Stomach (tissue), 9 donors: ENCODE results near the gene WDR37. TPM values are rescaled to one million over a fixed set of nuclear protein-coding genes. Genes with fewer than 3 reads are reported as not detected.

ENCODE experiments used
- DNase-seq, 2 donors: peaks; one replicate each; pipeline versions ENCODE4 v3.0.0 to v3.0.0-alpha.2; 2013 to 2019
- H3K27ac ChIP-seq, 5 donors: fragments of 200-600 bp in 4 of 5; sonication (generic) in 4 of 5; one replicate each; pipeline ENCODE4 v1.5.1; 2013 to 2019; ENCODE audit warnings: mild to moderate bottlenecking in 1 of 5, moderate library complexity in 1 of 5
- H3K27me3 ChIP-seq, 3 donors: fragments of 200-600 bp; sonication (generic); one replicate each; pipeline ENCODE4 v1.5.1; 2017 to 2019; ENCODE audit warnings: mixed run types in 1 of 3
- H3K36me3 ChIP-seq, 4 donors: fragments of 200-600 bp; sonication (generic); 1 replicate in 3 of 4; 2 replicates in 1 of 4; pipeline ENCODE4 v1.5.1; 2016 to 2019
- H3K4me1 ChIP-seq, 4 donors: fragments of 200-600 bp; sonication (generic); one replicate each; pipeline ENCODE4 v1.5.1; 2016 to 2019
- H3K4me3 ChIP-seq, 4 donors: fragments of 200-600 bp; sonication (generic) in 3 of 4; one replicate each; pipeline ENCODE4 v1.5.1; 2016 to 2019; ENCODE audit warnings: mild to moderate bottlenecking in 1 of 4
- H3K9me3 ChIP-seq, 4 donors: fragments of 200-600 bp; sonication (generic); one replicate each; pipeline ENCODE4 v1.5.1; 2016 to 2019
- EP300 ChIP-seq: sonication (generic); formaldehyde crosslinking; IDR thresholded peaks from one replicate; pipeline ENCODE4 v1.6.1; 2017; ENCODE audit warnings: antibody characterized with exemption
- POLR2A ChIP-seq, 4 donors: fragments of 450-650 bp; IDR thresholded peaks; one replicate each; pipeline ENCODE4 v1.6.1; 2016; ENCODE audit warnings: antibody characterized with exemption in 4 of 4, control low read depth in 2 of 4, mild to moderate bottlenecking in 1 of 4, moderate library complexity in 1 of 4
- POLR2AphosphoS5 ChIP-seq, 3 donors: sonication (generic); formaldehyde crosslinking; IDR thresholded peaks; one replicate each; pipeline ENCODE4 v1.6.1; 2016; ENCODE audit warnings: antibody characterized with exemption in 3 of 3
- WGBS, 5 donors: extraction: QIAGEN DNeasy Blood & Tissue Kit in 3 of 5; methylation state at CpG; one replicate each; pipeline versions ENCODE4 v1.1.5 to v1.1.7; 2013 to 2018; 5-methylcytosine and 5-hydroxymethylcytosine counted together
- intact Hi-C: fragments of 100-400 bp; cut with DNase I; formaldehyde crosslinking; loops from one replicate; pipeline ENCODE4 v1.15.1; 2023; ENCODE audit warnings: low total_unique reads
- polyA plus RNA-seq, 3 donors: library from polyadenylated mRNA; stranded (reverse); fragments of 200-250 nt; gene quantifications; one replicate each; pipeline ENCODE4 v1.2.3, GENCODE V29; 2013
- total RNA-seq, 5 donors: library from RNA; depleted of rRNA; stranded (reverse); fragments of >200 nt; gene quantifications; one replicate each; pipeline versions ENCODE4 v1.1.0 to v1.2.3, GENCODE V29; 2014 to 2016
- TF ChIP-seq, protein P1 (sequence below), 7 experiments: fragments of 450-650 bp in 4 of 7; fragments of 200-600 bp in 3 of 7; sonication (generic) in 3 of 7; IDR thresholded peaks; one replicate each; pipeline ENCODE4 v1.5.1; 2016 to 2019; ENCODE audit warnings: antibody characterized with exemption in 7 of 7, control low read depth in 2 of 7, mild to moderate bottlenecking in 1 of 7
- donor health status: healthy with polysubstance abuse.
- donor health status: Bipolar disorder and iron deficiency.
- donor health status: healthy.

WDR37 gene
- total and polyA plus RNA-seq, 8 donors, result 5.3 to 165 (median 12.6) TPM

DNA sequence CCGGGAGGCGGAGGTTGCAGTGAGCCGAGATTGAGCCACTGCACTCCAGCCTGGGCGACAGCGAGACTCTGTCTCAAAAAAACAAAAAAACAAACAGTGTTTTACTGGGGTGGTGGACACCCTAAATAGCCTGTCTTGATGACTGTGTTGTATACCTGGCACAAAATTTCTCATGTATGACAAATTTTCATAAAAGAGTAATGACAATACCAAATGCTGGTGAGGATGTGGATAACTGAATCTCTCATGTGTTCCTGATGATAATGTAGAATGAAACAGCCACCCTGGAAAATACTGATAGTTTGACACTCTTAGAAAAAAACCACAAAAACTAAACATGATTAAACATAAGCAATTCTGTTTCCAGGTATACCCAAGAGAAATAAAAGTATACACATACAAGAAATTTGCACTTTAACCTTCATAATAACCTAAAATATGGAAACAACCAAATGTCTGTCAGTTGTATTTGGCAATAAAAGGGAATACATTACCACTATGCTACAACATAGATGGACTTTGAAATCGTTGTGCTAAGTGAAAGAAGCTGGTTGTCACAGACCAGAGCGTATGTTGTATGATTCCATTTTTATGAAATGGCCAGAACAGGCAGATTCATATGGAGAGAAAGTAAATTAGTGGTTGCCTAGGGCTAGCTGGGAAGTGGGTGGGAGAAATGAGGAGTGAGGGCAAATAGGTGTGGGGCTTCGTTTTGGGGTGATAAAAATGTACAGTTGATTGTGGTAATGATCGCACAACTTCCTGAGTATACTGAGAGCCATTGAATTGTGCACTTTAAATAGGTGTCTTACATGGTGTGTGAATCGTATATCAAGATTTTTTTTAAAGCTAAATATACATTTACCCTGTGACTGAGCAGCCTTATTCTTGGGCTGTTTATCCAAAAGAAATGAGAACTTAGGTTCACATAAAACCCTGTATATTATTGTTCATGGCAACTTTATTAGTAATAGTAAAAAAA is 12.5 kb downstream of the WDR37 start:
- no peaks in the 10 kb centered on the region for H3K9me3 ChIP-seq
- no peak overlapping the region for H3K27ac ChIP-seq
- DNase-seq, result no peak
- WGBS, 5 donors, result 84 to 92% (median 87%) methylated on average over 10 of the region's 10 CpGs
- intact Hi-C loops, result no loop called here
- TF ChIP-seq POLR2AphosphoS5 (IDR thresholded peaks at IDR 0.05) (no peak), POLR2A (IDR thresholded peaks at IDR 0.05) (no peak), EP300 (no peak)
- TF ChIP-seq, protein P1, sequence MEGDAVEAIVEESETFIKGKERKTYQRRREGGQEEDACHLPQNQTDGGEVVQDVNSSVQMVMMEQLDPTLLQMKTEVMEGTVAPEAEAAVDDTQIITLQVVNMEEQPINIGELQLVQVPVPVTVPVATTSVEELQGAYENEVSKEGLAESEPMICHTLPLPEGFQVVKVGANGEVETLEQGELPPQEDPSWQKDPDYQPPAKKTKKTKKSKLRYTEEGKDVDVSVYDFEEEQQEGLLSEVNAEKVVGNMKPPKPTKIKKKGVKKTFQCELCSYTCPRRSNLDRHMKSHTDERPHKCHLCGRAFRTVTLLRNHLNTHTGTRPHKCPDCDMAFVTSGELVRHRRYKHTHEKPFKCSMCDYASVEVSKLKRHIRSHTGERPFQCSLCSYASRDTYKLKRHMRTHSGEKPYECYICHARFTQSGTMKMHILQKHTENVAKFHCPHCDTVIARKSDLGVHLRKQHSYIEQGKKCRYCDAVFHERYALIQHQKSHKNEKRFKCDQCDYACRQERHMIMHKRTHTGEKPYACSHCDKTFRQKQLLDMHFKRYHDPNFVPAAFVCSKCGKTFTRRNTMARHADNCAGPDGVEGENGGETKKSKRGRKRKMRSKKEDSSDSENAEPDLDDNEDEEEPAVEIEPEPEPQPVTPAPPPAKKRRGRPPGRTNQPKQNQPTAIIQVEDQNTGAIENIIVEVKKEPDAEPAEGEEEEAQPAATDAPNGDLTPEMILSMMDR (IDR thresholded peaks at IDR 0.05), result no peak
- no peak overlapping the region for H3K4me3 ChIP-seq
- no peaks in the 10 kb centered on the region for H3K27me3 ChIP-seq
- peaks cover 10 to 22% (median 21%) of the 10 kb centered on the region in 4 donors for H3K36me3 ChIP-seq
- peaks cover 0 to 10% (median 0%) of the 10 kb centered on the region in 4 donors for H3K4me1 ChIP-seq

DNA sequence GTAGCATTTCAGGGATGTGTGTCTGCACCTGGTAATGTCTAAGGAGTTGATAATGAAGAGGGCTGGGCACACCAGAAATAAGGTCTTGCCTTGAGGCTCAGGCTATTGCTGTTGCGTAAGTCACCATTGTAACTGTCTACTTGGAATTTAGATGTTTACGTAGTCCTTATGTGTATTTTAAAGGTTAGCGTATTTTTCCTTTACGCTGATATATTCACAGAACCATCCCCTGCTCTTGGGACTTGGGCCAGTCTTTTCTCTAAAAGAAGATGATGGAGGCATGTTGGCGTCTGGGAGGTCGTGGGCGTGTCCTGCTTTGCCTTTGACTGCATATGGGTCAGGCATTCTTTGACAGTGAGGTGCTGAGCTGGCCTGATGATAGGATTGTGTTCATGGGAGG is 14.7 kb downstream of the WDR37 start:
- TF ChIP-seq EP300 (no peak), POLR2AphosphoS5 (IDR thresholded peaks at IDR 0.05) (no peak), POLR2A (IDR thresholded peaks at IDR 0.05) (no peak)
- TF ChIP-seq, protein P1 (IDR thresholded peaks at IDR 0.05), result no peak
- 74 to 82% (median 77%) methylated on average over 7 of the region's 7 CpGs for WGBS, 5 donors

DNA sequence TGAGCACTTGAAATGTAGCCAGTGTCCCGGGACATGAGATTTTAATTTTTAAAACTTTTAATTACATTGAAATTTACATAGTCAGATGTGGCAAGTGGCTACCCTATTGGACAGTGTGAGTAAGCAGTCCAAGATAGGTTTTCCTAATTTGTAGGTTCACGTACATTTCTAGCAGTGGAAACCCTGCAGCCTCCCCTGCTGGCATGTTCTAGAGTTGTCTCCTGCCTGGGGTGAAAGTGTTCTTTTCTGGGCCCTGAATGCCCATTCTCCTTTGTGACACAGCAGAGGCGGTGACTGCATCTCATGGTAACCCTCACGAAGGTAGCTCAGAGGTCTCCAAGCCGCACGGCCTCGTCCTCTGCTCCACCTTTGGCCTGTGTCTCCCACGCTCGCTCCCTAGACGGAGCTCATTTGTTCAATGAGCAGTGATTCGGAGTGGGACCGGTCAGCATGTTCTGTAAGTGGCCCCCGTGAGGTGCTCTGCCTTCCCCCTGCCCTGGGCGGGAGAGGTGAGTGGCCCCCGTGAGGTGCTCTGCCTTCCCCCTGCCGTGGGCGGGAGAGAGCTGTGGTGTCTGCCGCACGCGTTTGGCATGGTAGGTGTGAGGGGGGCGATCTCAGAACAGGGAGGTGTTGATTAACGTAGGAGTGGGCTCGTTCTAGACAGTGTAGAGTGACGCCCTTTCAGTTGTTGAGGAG is 18.0 kb downstream of the WDR37 start:
- no peak overlapping the region for H3K27ac ChIP-seq
- no peak for DNase-seq
- no peak overlapping the region for H3K4me3 ChIP-seq
- intact Hi-C loops, result no loop called here
- peaks cover 0 to 7% (median 0%) of the 10 kb centered on the region in 4 donors for H3K4me1 ChIP-seq
- H3K27me3 ChIP-seq, result no peaks in the 10 kb centered on the region
- WGBS, 5 donors, result 92 to 94% (median 93%) methylated on average over 24 of the region's 24 CpGs
- H3K36me3 ChIP-seq, result peaks cover 23 to 63% (median 58%) of the 10 kb centered on the region in 4 donors
- H3K9me3 ChIP-seq, result no peaks in the 10 kb centered on the region
- TF ChIP-seq POLR2AphosphoS5 (IDR thresholded peaks at IDR 0.05) (no peak), EP300 (no peak), POLR2A (IDR thresholded peaks at IDR 0.05) (no peak)
- TF ChIP-seq, protein P1 (IDR thresholded peaks at IDR 0.05), result no peak

More for the DNA sequence above, 14.7 kb downstream of the WDR37 start:
- H3K9me3 ChIP-seq, result no peaks in the 10 kb centered on the region
- H3K4me3 ChIP-seq, result no peak overlapping the region
- H3K4me1 ChIP-seq, result peaks cover 0 to 7% (median 0%) of the 10 kb centered on the region in 4 donors
- peaks cover 18 to 32% (median 31%) of the 10 kb centered on the region in 4 donors for H3K36me3 ChIP-seq
- intact Hi-C loops, result no loop called here
- no peaks in the 10 kb centered on the region for H3K27me3 ChIP-seq
- no peak for DNase-seq
- no peak overlapping the region for H3K27ac ChIP-seq

DNA sequence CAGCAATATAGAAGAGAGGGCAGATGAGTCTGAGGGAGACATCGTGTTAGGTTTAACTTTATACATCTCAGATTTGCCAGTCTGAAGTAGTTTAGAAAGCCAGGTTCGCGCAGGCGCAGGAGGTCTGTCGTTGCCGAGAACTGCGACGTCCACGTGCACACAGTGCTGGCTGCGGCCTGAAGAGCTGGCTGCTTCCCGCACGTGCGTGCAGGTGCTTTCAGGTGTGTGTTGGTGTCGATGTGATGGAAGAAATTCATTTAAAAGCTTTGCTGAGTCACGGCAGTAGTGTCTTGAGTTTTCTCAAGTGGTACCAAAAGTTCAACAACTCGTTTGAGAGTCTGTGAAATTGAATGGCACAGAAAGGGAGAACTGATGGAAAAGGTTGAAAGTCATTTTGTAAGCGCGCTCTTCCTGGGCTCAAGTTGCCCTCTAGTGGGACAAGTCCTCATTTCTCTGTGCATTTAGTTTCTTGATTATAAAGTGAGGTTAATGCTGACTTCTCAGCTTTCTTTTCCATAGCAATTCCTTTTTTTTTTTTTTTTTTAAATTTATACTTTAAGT is 18.6 kb downstream of the WDR37 start:
- TF ChIP-seq POLR2A (IDR thresholded peaks at IDR 0.05), result no peak
- no peak for TF ChIP-seq POLR2AphosphoS5 (IDR thresholded peaks at IDR 0.05)
- TF ChIP-seq, protein P1 (IDR thresholded peaks at IDR 0.05), result peak in 1 of 7 experiments; percentile 10
- Histone ChIP-seq H3K36me3 (peaks cover 28 to 69% (median 64%) of the 10 kb centered on the region in 4 donors), H3K4me1 (peaks cover 0 to 7% (median 0%) of the 10 kb centered on the region in 4 donors), H3K27me3 (no peaks in the 10 kb centered on the region), H3K27ac (no peak overlapping the region), H3K9me3 (no peaks in the 10 kb centered on the region), H3K4me3 (no peak overlapping the region)
- peak in 1 of 2 donors; percentile 32 for DNase-seq
- intact Hi-C loops, result no loop called here
- WGBS, 5 donors, result 86 to 90% (median 89%) methylated on average over 18 of the region's 18 CpGs
